Neural progenitor cell (in vitro differentiated cells): ENCODE measurements around the gene SH2D2A. TPM values are rescaled to one million over a fixed set of nuclear protein-coding genes. Genes with fewer than 3 reads are reported as not detected.

Source experiments
- DNase-seq: peaks from one replicate; pipeline ENCODE4 v3.0.0-alpha.2; 2016; ENCODE audit warnings: low spot score
- H2AFZ ChIP-seq: fragments of 200-600 bp; sonication (generic); replicated peaks from 2 replicates; pipeline ENCODE4 v1.6.1; 2016; ENCODE audit warnings: antibody characterized with exemption
- H3F3A ChIP-seq: fragments of 200-600 bp; sonication (generic); 2 replicates; pipeline ENCODE4 v1.6.1; 2016; ENCODE audit warnings: antibody characterized with exemption, low read depth
- H3K27ac ChIP-seq: fragments of 200-600 bp; sonication (generic); 2 replicates; pipeline ENCODE4 v1.5.1; 2016; ENCODE audit warnings: mild to moderate bottlenecking
- H3K27me3 ChIP-seq: fragments of 200-600 bp; sonication (generic); 2 replicates; pipeline ENCODE4 v1.6.1; 2016; ENCODE audit warnings: mild to moderate bottlenecking, moderate library complexity
- H3K36me3 ChIP-seq: fragments of 200-600 bp; sonication (generic); 2 replicates; pipeline ENCODE4 v1.5.1; 2016
- H3K4me1 ChIP-seq: fragments of 200-600 bp; sonication (generic); 2 replicates; pipeline ENCODE4 v1.6.1; 2016; ENCODE audit warnings: mixed run types
- H3K4me2 ChIP-seq: fragments of 200-600 bp; sonication (generic); 2 replicates; pipeline ENCODE4 v1.6.1; 2016
- H3K4me3 ChIP-seq: fragments of 200-600 bp; sonication (generic); 2 replicates; pipeline ENCODE4 v1.5.1; 2016
- H3K79me2 ChIP-seq: fragments of 200-600 bp; sonication (generic); 2 replicates; pipeline ENCODE4 v1.6.1; 2016; ENCODE audit warnings: low read depth
- H3K9ac ChIP-seq: fragments of 200-600 bp; sonication (generic); 2 replicates; pipeline ENCODE4 v1.6.1; 2016
- H3K9me3 ChIP-seq: fragments of 200-600 bp; sonication (generic); 2 replicates; pipeline ENCODE4 v1.5.1; 2016; ENCODE audit warnings: low read depth
- H4K20me1 ChIP-seq: fragments of 200-600 bp; sonication (generic); 2 replicates; pipeline ENCODE4 v1.6.1; 2016; ENCODE audit warnings: low read depth
- H3K27ac Mint-ChIP-seq: 3 replicates; pipeline ENCODE4 v1.8.0; 2021; ENCODE audit warnings: mixed read lengths
- H3K27me3 Mint-ChIP-seq: 2 replicates; pipeline ENCODE4 v1.8.0; 2022; ENCODE audit warnings: low read depth, mild to moderate bottlenecking, inconsistent platforms, moderate library complexity, mixed read lengths; ENCODE audit not compliant: insufficient read depth
- H3K36me3 Mint-ChIP-seq: 3 replicates; pipeline ENCODE4 v1.8.0; 2021; ENCODE audit warnings: mixed read lengths
- H3K4me1 Mint-ChIP-seq: 3 replicates; pipeline ENCODE4 v1.8.0; 2021; ENCODE audit warnings: mixed read lengths
- H3K4me3 Mint-ChIP-seq: 3 replicates; pipeline ENCODE4 v1.8.0; 2021; ENCODE audit warnings: mild to moderate bottlenecking, moderate library complexity, mixed read lengths
- H3K9me3 Mint-ChIP-seq: 3 replicates; pipeline ENCODE4 v1.8.0; 2020; ENCODE audit warnings: mixed read lengths
- CTCF ChIP-seq: fragments of 200-600 bp; sonication (generic); IDR thresholded peaks from 2 replicates; pipeline ENCODE4 v1.5.1; 2017; ENCODE audit warnings: antibody characterized with exemption, mild to moderate bottlenecking
- EZH2 ChIP-seq: fragments of 200-600 bp; sonication (generic); IDR thresholded peaks from 2 replicates; pipeline ENCODE4 v1.6.1; 2017; ENCODE audit warnings: antibody characterized with exemption, mild to moderate bottlenecking, moderate library complexity
- EZH2phosphoT487 ChIP-seq: fragments of 200-600 bp; sonication (generic); IDR thresholded peaks from 2 replicates; pipeline ENCODE4 v1.6.1; 2017; ENCODE audit warnings: antibody characterized with exemption
- total RNA-seq: library from RNA; depleted of rRNA; stranded (reverse); fragments of >200 nt; gene quantifications from 2 replicates; pipeline ENCODE4 v1.2.3, GENCODE V29; 2015; ENCODE audit warnings: low replicate concordance

SH2D2A gene
- total RNA-seq, 1 donor from 2014 or later, result not detected

GRCh38 chr1:156848461-156849150 is 32.0 kb upstream of the SH2D2A start:
- H3K36me3 ChIP-seq, result no peaks in the 10 kb centered on the region
- no peaks in the 10 kb centered on the region for H3F3A ChIP-seq
- DNase-seq, result peak; percentile 58
- Mint-ChIP-seq H3K36me3 (peaks cover 2% of the 10 kb centered on the region), H3K9me3 (no peaks in the 10 kb centered on the region), H3K4me1 (peaks cover 22% of the 10 kb centered on the region), H3K27me3 (peaks cover 78% of the 10 kb centered on the region), H3K4me3 (no peak overlapping the region), H3K27ac (no peak overlapping the region)
- peak overlapping the region; percentile 24 for H3K4me3 ChIP-seq
- no peak overlapping the region for H3K27ac ChIP-seq
- peaks cover 19% of the 10 kb centered on the region for H3K4me1 ChIP-seq
- peaks cover 100% of the 10 kb centered on the region for H3K27me3 ChIP-seq
- H3K9ac ChIP-seq, result no peak overlapping the region
- no peaks in the 10 kb centered on the region for H3K79me2 ChIP-seq
- H3K4me2 ChIP-seq, result peak overlapping the region; percentile 68
- no peaks in the 10 kb centered on the region for H3K9me3 ChIP-seq
- peak overlapping the region; percentile 69 for H2AFZ ChIP-seq
- TF ChIP-seq EZH2phosphoT487 (no peak), EZH2 (peak; percentile 90)
- H4K20me1 ChIP-seq, result peaks cover 8% of the 10 kb centered on the region

- Histone ChIP-seq H3K4me1 (peaks cover 19% of the 10 kb centered on the region), H4K20me1 (peaks cover 8% of the 10 kb centered on the region), H3F3A (no peaks in the 10 kb centered on the region), H3K4me2 (peak overlapping the region; percentile 68), H3K36me3 (no peaks in the 10 kb centered on the region), H3K79me2 (no peaks in the 10 kb centered on the region), H3K27ac (no peak overlapping the region), H2AFZ (no peak overlapping the region), H3K4me3 (no peak overlapping the region), H3K27me3 (peaks cover 100% of the 10 kb centered on the region), H3K9ac (no peak overlapping the region), H3K9me3 (no peaks in the 10 kb centered on the region)
- Mint-ChIP-seq H3K27me3 (peaks cover 75% of the 10 kb centered on the region), H3K9me3 (peaks cover 3% of the 10 kb centered on the region), H3K27ac (no peak overlapping the region), H3K4me3 (no peak overlapping the region), H3K36me3 (peaks cover 2% of the 10 kb centered on the region), H3K4me1 (peaks cover 22% of the 10 kb centered on the region)
- TF ChIP-seq EZH2 (no peak), EZH2phosphoT487 (no peak), CTCF (no peak)
- no peak for DNase-seq
Observed at GRCh38 chr1:156847591-156848460, 31.2 kb upstream of the SH2D2A start.

- Histone ChIP-seq H3K4me2 (no peak overlapping the region), H3K4me1 (peaks cover 19% of the 10 kb centered on the region), H3K79me2 (no peaks in the 10 kb centered on the region), H3K27ac (no peak overlapping the region), H3K9ac (no peak overlapping the region), H2AFZ (no peak overlapping the region), H3K4me3 (no peak overlapping the region), H3K9me3 (no peaks in the 10 kb centered on the region), H3K36me3 (no peaks in the 10 kb centered on the region), H3K27me3 (peaks cover 100% of the 10 kb centered on the region), H3F3A (no peaks in the 10 kb centered on the region), H4K20me1 (peaks cover 8% of the 10 kb centered on the region)
- TF ChIP-seq CTCF (no peak), EZH2 (no peak), EZH2phosphoT487 (no peak)
- Mint-ChIP-seq H3K27ac (no peak overlapping the region), H3K4me1 (peaks cover 24% of the 10 kb centered on the region), H3K9me3 (peaks cover 8% of the 10 kb centered on the region), H3K27me3 (peaks cover 84% of the 10 kb centered on the region), H3K36me3 (peaks cover 2% of the 10 kb centered on the region), H3K4me3 (no peak overlapping the region)
- no peak for DNase-seq
Observed at GRCh38 chr1:156846643-156847042, 30.0 kb upstream of the SH2D2A start.
